ENCODE data around the gene SEPTIN12.

DNA sequence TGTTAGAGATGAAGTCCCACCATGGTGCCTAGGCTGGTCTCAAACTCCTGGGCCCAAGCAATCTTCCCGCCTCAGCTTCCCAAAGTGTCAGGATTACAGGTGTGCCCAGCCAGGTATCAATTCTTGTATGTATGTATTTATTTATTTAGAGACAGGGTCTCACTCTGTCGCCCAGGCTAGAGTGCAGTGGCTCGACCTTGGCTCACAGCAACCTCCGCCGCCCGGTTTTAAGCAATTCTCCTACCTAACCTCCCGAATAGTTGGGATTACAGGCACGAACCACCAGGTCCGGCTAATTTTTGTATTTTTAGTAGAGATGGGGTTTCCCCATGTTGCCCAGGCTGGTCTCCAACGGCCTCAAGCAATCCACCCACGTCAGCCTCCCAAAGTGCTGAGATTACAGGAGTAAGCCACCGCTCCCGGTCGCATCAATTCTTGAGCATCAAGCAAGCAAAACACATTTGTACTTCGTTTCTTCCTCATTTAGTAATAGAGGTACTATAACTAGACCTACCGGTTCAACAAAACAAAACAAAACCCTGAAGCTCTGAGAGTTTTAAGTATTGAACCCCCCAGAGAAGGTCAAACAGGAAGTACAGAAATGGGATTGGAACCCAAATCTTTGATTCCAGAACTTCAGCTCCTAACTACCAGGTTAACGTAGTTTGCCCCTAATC, 20.1 kb downstream of the SEPTIN12 start:
- TF ChIP-seq GATA2 (IDR thresholded peaks at IDR 0.05; ENCODE audit: low read depth, low read length) (no peak), GATA3 (IDR thresholded peaks at IDR 0.05; ENCODE audit: low read depth, low read length) (no peak)
